Upper lobe of left lung (tissue), 6 donors: ENCODE data around the gene MTHFD1L. TPM values are rescaled to one million over a fixed set of nuclear protein-coding genes. Genes with fewer than 3 reads are reported as not detected.
A peak's percentile ranks its signal among the peaks of the same experiment; 100 is the strongest.
"Not testable (repeated sequence)": the region's sequence is repeated elsewhere in the genome, so short reads cannot be mapped to it uniquely, and the experiment has no call there.

Experiments
- ATAC-seq, 2 donors: fragments of 200-7000 bp; cut with Tn5 transposase; one replicate each; pipeline ENCODE4 v1.9.1; 2022; ENCODE audit warnings: mild to moderate bottlenecking in 2 of 2, moderate library complexity in 2 of 2; ENCODE audit not compliant: low FRiP score in 2 of 2
- DNase-seq, 2 donors: peaks; one replicate each; pipeline ENCODE4 v3.0.0-alpha.2; 2019 to 2020
- H3K27ac ChIP-seq, 4 donors: fragments of 200-600 bp; sonication (generic); one replicate each; pipeline ENCODE4 v1.5.1; 2016 to 2019
- H3K27me3 ChIP-seq, 4 donors: fragments of 200-600 bp; sonication (generic); one replicate each; pipeline ENCODE4 v1.5.1; 2017 to 2019
- H3K36me3 ChIP-seq, 4 donors: fragments of 200-600 bp; sonication (generic); one replicate each; pipeline ENCODE4 v1.5.1; 2016 to 2019
- H3K4me1 ChIP-seq, 4 donors: fragments of 200-600 bp; sonication (generic); one replicate each; pipeline ENCODE4 v1.5.1; 2018 to 2019
- H3K4me3 ChIP-seq, 4 donors: fragments of 200-600 bp; sonication (generic); one replicate each; pipeline ENCODE4 v1.5.1; 2017 to 2019; ENCODE audit warnings: mild to moderate bottlenecking in 2 of 4, moderate library complexity in 1 of 4
- H3K9me3 ChIP-seq, 4 donors: fragments of 200-600 bp; sonication (generic); one replicate each; pipeline ENCODE4 v1.5.1; 2018 to 2019
- EP300 ChIP-seq, 4 donors: sonication (generic); formaldehyde crosslinking; IDR thresholded peaks; one replicate each; pipeline ENCODE4 v1.5.1; 2017; ENCODE audit warnings: antibody characterized with exemption in 4 of 4, control low read depth in 2 of 4
- POLR2A ChIP-seq, 4 donors: fragments of 450-650 bp; IDR thresholded peaks; one replicate each; pipeline ENCODE4 v1.5.1; 2016 to 2017; ENCODE audit warnings: antibody characterized with exemption in 4 of 4, mild to moderate bottlenecking in 2 of 4
- POLR2AphosphoS5 ChIP-seq, 2 donors: sonication (generic); formaldehyde crosslinking; IDR thresholded peaks; one replicate each; pipeline ENCODE4 v1.5.1; 2017; ENCODE audit warnings: antibody characterized with exemption in 2 of 2
- WGBS, 2 donors: methylation state at CpG; one replicate each; pipeline ENCODE4 v1.1.5; 2017 to 2018; 5-methylcytosine and 5-hydroxymethylcytosine counted together
- total RNA-seq, 6 donors: library from RNA; depleted of rRNA in 4 of 6; stranded (reverse); fragments of >200 nt in 4 of 6; gene quantifications; one replicate each; pipeline versions ENCODE4 v1.1.0 to v1.2.1, GENCODE V29; 2016 to 2021
- TF ChIP-seq, protein P1 (sequence below), 6 experiments: fragments of 450-650 bp in 4 of 6; fragments of 200-600 bp in 2 of 6; sonication (generic) in 2 of 6; IDR thresholded peaks; one replicate each; pipeline ENCODE4 v1.5.1; 2016 to 2019; ENCODE audit warnings: antibody characterized with exemption in 6 of 6
- donor health status: DM: no; HTN: no; CAD: no; lungs with moderate emphysema.
- donor health status: DM: no; HTN: yes; CAD: no; lungs with severe emphysema.

Gene MTHFD1L
- total RNA-seq, 6 donors from 2014 or later, result 11.8 to 32.3 (median 19.4) TPM

DNA sequence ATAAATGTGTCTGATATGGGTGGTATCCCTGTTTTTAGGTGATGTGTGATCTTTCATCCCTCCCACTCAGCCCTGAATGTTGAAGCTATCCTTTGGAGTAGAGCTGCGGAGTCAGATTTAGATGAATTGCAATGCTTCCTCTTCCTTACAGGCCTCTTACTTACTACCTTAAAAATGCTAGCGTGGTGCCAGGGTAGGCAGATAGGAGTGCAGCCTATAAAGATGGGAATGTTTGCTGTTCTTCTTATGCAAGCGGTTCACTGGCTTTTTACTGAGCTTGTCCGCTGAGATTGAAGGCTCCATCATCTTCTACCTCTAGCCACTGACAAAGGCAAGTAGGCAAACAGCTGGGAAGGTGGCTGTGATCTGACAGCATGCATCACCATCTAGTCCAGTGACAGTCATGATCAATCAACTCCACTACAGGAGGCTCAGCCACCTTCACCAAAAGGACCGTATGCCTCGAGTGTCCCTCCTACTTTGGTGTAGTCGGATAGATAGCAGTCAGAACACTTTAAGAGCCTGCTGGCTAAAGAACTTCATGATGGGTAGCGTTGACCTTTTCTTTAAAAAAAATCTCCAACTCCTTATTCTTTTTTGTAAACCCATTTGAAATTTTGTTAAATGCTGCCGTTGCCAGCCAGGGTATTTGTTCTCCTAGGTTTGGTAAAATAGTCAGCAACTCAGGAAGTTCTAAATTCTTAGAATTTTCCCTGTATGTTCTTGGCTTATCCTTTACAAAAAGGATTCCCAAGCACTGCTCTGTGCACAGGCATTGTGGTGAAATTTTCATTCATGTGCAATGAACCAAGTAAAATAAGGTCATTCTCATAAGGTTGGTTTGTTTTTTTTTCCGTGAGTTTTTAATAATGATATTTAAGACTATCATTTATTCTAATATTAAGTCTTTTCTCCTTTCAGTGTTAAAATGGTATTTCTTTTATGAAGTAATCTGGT, 169.6 kb downstream of the MTHFD1L start:
- peak overlapping the region in 1 of 4 donors; percentile 61 for H3K27ac ChIP-seq

DNA sequence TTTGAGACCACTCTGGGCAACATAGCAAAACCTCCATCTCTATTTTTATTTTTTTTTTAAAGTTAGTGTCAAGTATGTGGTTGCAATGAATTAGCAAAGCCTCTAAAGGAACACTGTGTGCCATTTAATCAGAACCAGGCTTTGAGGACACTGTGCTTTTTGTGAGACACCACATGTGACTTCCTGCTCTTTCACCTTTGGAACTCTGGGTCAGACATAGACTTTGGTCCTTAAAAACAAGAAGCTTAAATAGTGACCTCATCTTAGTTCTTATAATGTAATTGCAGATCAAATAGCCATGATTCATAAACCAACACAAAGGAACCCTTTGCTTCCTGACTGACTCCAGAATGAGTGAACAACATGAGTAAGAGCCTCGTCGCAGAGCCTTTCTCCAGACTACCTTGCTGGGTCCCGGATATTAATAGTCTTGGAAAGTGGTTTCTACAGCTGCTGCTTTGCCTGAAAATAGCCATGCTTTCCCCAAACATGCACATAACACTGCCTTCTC, 170.8 kb downstream of the MTHFD1L start:
- Histone ChIP-seq H3K27ac (peak overlapping the region; percentile 64 to 66 (median 64)), H3K4me1 (peaks cover 0 to 11% (median 7%) of the 10 kb centered on the region in 4 donors)
- not testable (repeated sequence) for H3K4me3 ChIP-seq, H3K9me3 ChIP-seq, ATAC-seq, H3K36me3 ChIP-seq, H3K27me3 ChIP-seq, DNase-seq
- WGBS, 2 donors, result 67 to 72% methylated on average over 3 of the region's 3 CpGs
- TF ChIP-seq EP300 (IDR thresholded peaks at IDR 0.05) (peak; percentile 67 to 93 (median 84)), POLR2A (IDR thresholded peaks at IDR 0.05) (peak in 1 of 4 donors; percentile 33), POLR2AphosphoS5 (IDR thresholded peaks at IDR 0.05) (peak; percentile 23 to 69)

More for the DNA sequence above, 169.6 kb downstream of the MTHFD1L start:
- peaks cover 0 to 5% (median 4%) of the 10 kb centered on the region in 4 donors for H3K4me1 ChIP-seq
- no peak overlapping the region for H3K4me3 ChIP-seq
- TF ChIP-seq POLR2AphosphoS5 (IDR thresholded peaks at IDR 0.05), result no peak
- TF ChIP-seq EP300 (IDR thresholded peaks at IDR 0.05), result no peak
- no peak for TF ChIP-seq POLR2A (IDR thresholded peaks at IDR 0.05)
- TF ChIP-seq, protein P1, sequence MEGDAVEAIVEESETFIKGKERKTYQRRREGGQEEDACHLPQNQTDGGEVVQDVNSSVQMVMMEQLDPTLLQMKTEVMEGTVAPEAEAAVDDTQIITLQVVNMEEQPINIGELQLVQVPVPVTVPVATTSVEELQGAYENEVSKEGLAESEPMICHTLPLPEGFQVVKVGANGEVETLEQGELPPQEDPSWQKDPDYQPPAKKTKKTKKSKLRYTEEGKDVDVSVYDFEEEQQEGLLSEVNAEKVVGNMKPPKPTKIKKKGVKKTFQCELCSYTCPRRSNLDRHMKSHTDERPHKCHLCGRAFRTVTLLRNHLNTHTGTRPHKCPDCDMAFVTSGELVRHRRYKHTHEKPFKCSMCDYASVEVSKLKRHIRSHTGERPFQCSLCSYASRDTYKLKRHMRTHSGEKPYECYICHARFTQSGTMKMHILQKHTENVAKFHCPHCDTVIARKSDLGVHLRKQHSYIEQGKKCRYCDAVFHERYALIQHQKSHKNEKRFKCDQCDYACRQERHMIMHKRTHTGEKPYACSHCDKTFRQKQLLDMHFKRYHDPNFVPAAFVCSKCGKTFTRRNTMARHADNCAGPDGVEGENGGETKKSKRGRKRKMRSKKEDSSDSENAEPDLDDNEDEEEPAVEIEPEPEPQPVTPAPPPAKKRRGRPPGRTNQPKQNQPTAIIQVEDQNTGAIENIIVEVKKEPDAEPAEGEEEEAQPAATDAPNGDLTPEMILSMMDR (IDR thresholded peaks at IDR 0.05), result no peak
- ATAC-seq, result no peak
- peaks cover 0 to 4% (median 0%) of the 10 kb centered on the region in 4 donors for H3K36me3 ChIP-seq
- no peaks in the 10 kb centered on the region for H3K9me3 ChIP-seq
- no peak for DNase-seq
- WGBS, 2 donors, result 93 to 94% methylated on average over 9 to 10 of the region's 10 CpGs
- H3K27me3 ChIP-seq, result no peaks in the 10 kb centered on the region

DNA sequence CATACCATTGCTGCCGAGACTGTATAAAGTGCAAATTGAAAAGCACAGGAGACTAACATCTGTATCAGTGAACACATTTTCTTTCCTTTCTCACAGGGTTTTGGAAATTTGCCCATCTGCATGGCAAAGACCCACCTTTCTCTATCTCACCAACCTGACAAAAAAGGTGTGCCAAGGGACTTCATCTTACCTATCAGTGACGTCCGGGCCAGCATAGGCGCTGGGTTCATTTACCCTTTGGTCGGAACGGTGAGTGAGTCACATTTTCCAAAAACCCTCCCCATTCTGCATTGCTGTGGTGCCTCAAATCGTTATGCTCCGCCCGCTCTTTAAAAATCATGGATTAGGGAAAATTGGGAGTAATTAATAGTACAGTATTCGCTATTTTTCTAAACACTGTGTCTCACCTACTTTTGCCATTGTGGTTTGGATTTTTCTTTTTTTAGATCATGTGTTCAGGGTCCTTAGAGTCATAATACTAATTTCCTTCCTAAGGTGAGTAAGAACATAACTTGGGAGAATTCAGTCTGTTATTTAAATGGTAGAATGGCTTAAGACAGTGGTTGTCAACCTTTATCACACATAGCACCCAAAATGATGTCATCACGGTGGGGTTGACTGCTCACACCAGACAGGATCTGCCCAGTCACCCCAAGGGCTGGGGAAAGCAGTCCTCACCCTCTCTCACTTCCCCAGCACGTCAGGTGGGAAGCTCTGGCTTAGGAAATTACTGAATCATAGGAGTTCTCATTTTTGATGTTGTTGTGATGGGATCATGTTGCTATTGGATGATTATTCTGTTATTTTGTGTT, 171.6 kb downstream of the MTHFD1L start:
- H3K9me3 ChIP-seq, result no peaks in the 10 kb centered on the region
- H3K27ac ChIP-seq, result peak overlapping the region; percentile 30 to 66 (median 64)
- TF ChIP-seq, protein P1 (IDR thresholded peaks at IDR 0.05), result no peak
- peak in 1 of 2 donors; percentile 38 for TF ChIP-seq POLR2AphosphoS5 (IDR thresholded peaks at IDR 0.05)
- TF ChIP-seq POLR2A (IDR thresholded peaks at IDR 0.05), result no peak
- TF ChIP-seq EP300 (IDR thresholded peaks at IDR 0.05), result peak in 1 of 4 donors; percentile 74

DNA sequence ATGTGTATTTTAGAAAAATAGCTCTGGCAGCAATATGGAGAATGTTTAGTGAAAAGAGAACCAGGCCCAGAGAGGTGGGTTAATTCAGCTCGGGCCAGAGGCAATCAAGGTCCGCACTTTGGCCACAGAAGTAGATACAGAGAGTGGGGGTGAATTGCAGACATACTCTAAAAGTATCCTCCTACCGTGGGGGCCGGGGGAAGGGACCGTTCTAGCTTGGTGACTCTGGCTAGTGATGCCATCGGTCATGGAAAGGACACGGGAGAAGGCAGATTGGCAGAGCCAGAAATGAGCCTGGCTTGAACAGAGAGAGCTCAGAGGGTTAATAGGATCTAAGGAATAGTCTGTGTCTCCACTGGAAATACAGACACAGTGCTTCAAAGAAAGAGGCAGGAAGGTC, 173.1 kb downstream of the MTHFD1L start:
- TF ChIP-seq POLR2AphosphoS5 (IDR thresholded peaks at IDR 0.05), result no peak
- Histone ChIP-seq H3K4me3 (no peak overlapping the region), H3K36me3 (peaks cover 0 to 4% (median 0%) of the 10 kb centered on the region in 4 donors), H3K4me1 (peaks cover 0 to 15% (median 8%) of the 10 kb centered on the region in 4 donors), H3K27ac (peak overlapping the region in 2 of 4 donors; percentile 4 to 81), H3K9me3 (no peaks in the 10 kb centered on the region), H3K27me3 (no peaks in the 10 kb centered on the region)
- WGBS, 2 donors, result 95% methylated on average over 7 of the region's 7 CpGs
- ATAC-seq, result no peak
- DNase-seq, result no peak

More for the DNA sequence above, 171.6 kb downstream of the MTHFD1L start:
- no peak for ATAC-seq
- Histone ChIP-seq H3K27me3 (no peaks in the 10 kb centered on the region), H3K4me3 (no peak overlapping the region), H3K4me1 (peaks cover 0 to 15% (median 8%) of the 10 kb centered on the region in 4 donors), H3K36me3 (peaks cover 0 to 4% (median 0%) of the 10 kb centered on the region in 4 donors)
- WGBS, 2 donors, result 83 to 90% methylated on average over 12 of the region's 12 CpGs
- DNase-seq, result peak in 1 of 2 donors; percentile 47

DNA sequence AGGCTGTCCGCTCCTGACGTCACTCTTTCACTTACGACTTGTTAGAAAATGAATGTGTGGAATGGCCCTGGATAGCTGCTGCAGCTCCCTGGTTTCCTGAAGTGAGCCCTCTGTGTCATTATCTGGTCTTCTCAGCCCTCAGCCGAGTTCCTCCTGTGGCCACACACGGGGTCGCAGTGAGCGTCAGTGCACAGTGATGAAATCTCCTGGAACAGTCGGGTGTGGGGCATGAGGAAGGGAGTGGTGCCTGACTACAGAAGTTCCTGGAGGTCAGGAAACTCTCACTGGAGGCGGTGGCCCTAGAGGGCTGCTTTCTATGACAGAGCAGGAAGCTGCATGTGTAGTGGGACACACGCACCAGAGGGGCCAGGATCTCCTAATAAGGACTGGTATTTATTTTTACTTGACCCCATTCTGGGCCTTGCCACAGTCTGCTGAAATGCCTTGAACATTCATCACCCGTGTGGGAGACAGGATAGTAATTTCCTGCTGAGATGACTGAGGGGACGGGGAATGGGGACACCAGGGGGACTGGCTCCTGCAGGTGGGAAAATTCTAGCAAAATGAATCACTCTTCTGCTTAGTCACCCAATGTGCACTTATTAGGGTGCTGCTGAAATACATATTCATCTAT, 175.5 kb downstream of the MTHFD1L start:
- not testable (repeated sequence) for H3K27me3 ChIP-seq, H3K9me3 ChIP-seq, H3K4me3 ChIP-seq, H3K36me3 ChIP-seq
- DNase-seq, result peak in 1 of 2 donors; percentile 78
- peak overlapping the region; percentile 72 to 89 (median 78) for H3K27ac ChIP-seq
- H3K4me1 ChIP-seq, result peaks cover 8 to 30% (median 14%) of the 10 kb centered on the region in 4 donors
- TF ChIP-seq, protein P1 (IDR thresholded peaks at IDR 0.05), result peak in 5 of 6 experiments; percentile 8 to 75 (median 29)
- TF ChIP-seq POLR2A (IDR thresholded peaks at IDR 0.05), result peak in 1 of 4 donors; percentile 37
- TF ChIP-seq EP300 (IDR thresholded peaks at IDR 0.05), result peak; percentile 55 to 99 (median 94)
- peak; percentile 94 to 97 for TF ChIP-seq POLR2AphosphoS5 (IDR thresholded peaks at IDR 0.05)
- 25 to 34% methylated on average over 5 to 12 of the region's 12 CpGs for WGBS, 2 donors
- peak; percentile 77 to 92 for ATAC-seq
